Upper lobe of right lung (tissue), 1 donor: Measurements from ENCODE around the gene CBFB. TPM values are rescaled to one million over a fixed set of nuclear protein-coding genes. Genes with fewer than 3 reads are reported as not detected.

Source experiments
- ATAC-seq: fragments of 200-7000 bp; cut with Tn5 transposase; one replicate; pipeline ENCODE4 v1.9.1; 2020; ENCODE audit warnings: mild to moderate bottlenecking, moderate library complexity
- DNase-seq: peaks from one replicate; pipeline ENCODE4 v3.0.0-alpha.2; 2020
- H3K27ac ChIP-seq: fragments of 200-600 bp; one replicate; pipeline ENCODE4 v1.8.0; 2022
- H3K27me3 ChIP-seq: fragments of 200-600 bp; one replicate; pipeline ENCODE4 v1.8.0; 2022; ENCODE audit warnings: mild to moderate bottlenecking
- H3K36me3 ChIP-seq: fragments of 200-600 bp; one replicate; pipeline ENCODE4 v1.8.0; 2022
- H3K4me1 ChIP-seq: fragments of 200-600 bp; one replicate; pipeline ENCODE4 v1.8.0; 2022
- H3K4me3 ChIP-seq: fragments of 200-600 bp; one replicate; pipeline ENCODE4 v1.8.0; 2022; ENCODE audit warnings: mild to moderate bottlenecking
- H3K9me3 ChIP-seq: fragments of 200-600 bp; one replicate; pipeline ENCODE4 v1.8.0; 2022
- intact Hi-C: fragments of 100-400 bp; cut with DNase I; formaldehyde crosslinking; loops from one replicate; pipeline ENCODE4 v1.11.0; 2022
- total RNA-seq: library from RNA; stranded (reverse); fragmentation: NEBNext Ultra II Directional; extraction: Animal tissue kit (Norgen Biotek cat#: 25700); gene quantifications from one replicate; pipeline ENCODE4 v1.2.1, GENCODE V29; 2021
- TF ChIP-seq, protein P1 (sequence below): fragments of 200-600 bp; IDR thresholded peaks from one replicate; pipeline ENCODE4 v1.8.0; 2022; ENCODE audit warnings: antibody characterized with exemption
- donor health status: DM: no; HTN: yes; CAD: no; lungs with severe emphysema.

CBFB gene
- total RNA-seq, 1 donor from 2014 or later, result 63.0 TPM

DNA sequence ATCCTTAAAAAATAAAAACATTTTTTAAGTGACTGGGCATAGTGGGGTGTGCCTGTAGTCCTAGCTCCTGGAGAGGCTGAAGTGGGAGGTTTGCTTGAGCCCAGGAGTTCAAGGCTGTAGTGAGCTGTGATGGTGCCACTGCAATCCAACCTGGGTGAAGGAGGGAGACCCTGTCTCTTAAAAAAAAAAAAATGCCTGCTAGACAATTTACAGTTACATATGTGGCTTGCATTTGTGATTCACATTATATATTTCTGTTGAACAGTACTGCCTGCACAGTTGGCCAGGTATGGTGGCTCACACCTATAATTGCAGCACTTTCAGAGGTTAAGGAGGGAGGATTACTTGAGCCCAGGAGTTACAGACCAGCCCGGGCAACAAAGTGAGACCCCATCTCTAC is 23.4 kb downstream of the CBFB start:
- no peaks in the 10 kb centered on the region for H3K36me3 ChIP-seq
- peaks cover 6% of the 10 kb centered on the region for H3K4me1 ChIP-seq
- no peak for ATAC-seq
- intact Hi-C loops, result no loop called here
- H3K9me3 ChIP-seq, result no peaks in the 10 kb centered on the region
- no peak for DNase-seq
- no peak overlapping the region for H3K27ac ChIP-seq
- H3K27me3 ChIP-seq, result no peaks in the 10 kb centered on the region
- TF ChIP-seq, protein P1, sequence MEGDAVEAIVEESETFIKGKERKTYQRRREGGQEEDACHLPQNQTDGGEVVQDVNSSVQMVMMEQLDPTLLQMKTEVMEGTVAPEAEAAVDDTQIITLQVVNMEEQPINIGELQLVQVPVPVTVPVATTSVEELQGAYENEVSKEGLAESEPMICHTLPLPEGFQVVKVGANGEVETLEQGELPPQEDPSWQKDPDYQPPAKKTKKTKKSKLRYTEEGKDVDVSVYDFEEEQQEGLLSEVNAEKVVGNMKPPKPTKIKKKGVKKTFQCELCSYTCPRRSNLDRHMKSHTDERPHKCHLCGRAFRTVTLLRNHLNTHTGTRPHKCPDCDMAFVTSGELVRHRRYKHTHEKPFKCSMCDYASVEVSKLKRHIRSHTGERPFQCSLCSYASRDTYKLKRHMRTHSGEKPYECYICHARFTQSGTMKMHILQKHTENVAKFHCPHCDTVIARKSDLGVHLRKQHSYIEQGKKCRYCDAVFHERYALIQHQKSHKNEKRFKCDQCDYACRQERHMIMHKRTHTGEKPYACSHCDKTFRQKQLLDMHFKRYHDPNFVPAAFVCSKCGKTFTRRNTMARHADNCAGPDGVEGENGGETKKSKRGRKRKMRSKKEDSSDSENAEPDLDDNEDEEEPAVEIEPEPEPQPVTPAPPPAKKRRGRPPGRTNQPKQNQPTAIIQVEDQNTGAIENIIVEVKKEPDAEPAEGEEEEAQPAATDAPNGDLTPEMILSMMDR, result no peak
- no peak overlapping the region for H3K4me3 ChIP-seq

DNA sequence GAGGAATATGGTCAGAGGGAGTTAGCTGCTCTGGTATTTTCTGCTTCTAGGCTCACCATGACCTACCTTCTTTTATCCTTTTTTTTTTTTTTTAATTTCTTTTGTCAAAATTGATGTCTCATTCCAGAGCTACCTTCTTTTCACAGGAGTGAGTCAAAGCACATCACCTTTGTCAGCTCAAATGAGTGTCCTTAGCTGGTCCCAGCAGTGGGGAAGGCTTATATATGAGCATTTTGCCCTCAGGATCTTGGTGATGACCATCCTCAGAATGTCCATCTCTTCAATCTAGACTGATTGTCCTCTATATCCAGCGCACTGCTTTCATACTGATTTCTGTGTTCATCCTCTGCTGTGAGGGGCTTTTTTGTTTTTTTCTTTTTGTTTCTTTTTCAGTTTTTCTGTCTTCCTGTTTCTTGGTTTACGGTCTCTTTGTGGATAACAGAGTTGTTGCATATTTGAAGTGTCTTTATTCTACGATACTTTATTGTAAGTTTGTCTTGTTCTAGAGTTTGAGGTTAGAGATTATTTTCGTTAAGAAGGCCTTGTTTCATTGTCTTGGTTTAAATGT is 24.9 kb downstream of the CBFB start:
- intact Hi-C loops, result no loop called here
- Histone ChIP-seq H3K4me3 (no peak overlapping the region), H3K9me3 (no peaks in the 10 kb centered on the region), H3K4me1 (peaks cover 6% of the 10 kb centered on the region), H3K27me3 (no peaks in the 10 kb centered on the region), H3K36me3 (no peaks in the 10 kb centered on the region), H3K27ac (no peak overlapping the region)
- no peak for DNase-seq
- TF ChIP-seq, protein P1, result no peak
- no peak for ATAC-seq

DNA sequence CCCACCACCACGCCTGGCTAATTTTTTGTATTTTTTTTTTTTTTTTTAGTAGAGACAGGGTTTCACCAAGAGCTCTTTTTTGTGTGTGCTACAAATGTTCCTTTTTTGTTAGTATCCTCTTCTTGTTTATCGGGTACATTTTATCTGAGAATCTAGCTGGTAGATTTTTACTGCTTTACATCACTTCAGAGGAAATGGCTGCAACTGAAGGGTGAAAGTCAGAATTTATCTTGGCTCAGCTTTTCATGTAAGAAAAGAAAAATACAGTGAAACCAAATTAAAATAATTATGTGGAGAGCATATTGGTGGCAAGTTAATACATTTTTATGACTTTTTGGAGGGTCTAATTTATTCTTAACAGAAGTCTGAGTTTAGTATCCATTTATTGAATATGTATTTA is 26.0 kb downstream of the CBFB start:
- intact Hi-C loops, result no loop called here
- H3K4me3 ChIP-seq, result no peak overlapping the region
- no peak for ATAC-seq

DNA sequence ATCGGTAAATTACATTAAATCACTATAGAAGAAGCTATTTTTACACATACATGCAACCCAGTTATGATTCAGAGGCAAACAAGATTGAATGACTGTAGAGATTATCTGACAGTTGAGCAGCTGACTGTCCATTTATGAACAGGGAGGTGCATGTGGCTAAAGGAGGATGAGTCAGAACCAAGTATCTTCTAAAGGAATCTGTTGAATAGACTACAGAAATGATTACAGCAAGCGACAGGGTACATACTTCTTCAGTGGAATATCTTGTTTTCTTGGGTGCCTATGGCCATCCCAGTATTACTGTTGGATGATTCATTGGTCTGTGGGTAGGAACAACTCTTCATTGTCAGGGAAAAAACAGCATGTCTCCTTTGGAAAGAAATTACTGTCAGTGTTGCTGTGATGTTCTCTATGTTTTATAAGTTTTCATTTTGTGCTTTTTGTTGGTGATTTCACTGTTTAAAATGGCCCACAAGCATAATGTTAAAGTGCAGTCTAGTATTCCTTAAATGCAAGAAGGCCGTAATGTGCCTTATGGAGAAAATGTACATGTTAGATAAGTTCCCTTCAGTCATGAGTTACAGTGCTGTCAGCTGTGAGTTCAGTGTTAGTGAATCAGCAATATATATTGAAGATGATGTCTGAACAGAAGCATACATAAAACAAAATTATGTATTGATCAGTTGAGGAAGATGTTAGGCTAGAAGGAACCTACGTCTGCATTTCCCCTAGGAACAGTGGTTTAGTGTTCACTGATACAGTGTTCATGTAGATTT is 27.0 kb downstream of the CBFB start:
- Histone ChIP-seq H3K4me1 (peaks cover 6% of the 10 kb centered on the region), H3K36me3 (no peaks in the 10 kb centered on the region), H3K27ac (no peak overlapping the region), H3K4me3 (no peak overlapping the region), H3K27me3 (no peaks in the 10 kb centered on the region), H3K9me3 (no peaks in the 10 kb centered on the region)
- intact Hi-C loops, result no loop called here
- DNase-seq, result no peak
- TF ChIP-seq, protein P1, result no peak
- no peak for ATAC-seq

More for the DNA sequence above, 26.0 kb downstream of the CBFB start:
- Histone ChIP-seq H3K27me3 (no peaks in the 10 kb centered on the region), H3K9me3 (no peaks in the 10 kb centered on the region), H3K27ac (no peak overlapping the region), H3K36me3 (no peaks in the 10 kb centered on the region), H3K4me1 (peaks cover 6% of the 10 kb centered on the region)
- no peak for DNase-seq
- TF ChIP-seq, protein P1, result no peak

DNA sequence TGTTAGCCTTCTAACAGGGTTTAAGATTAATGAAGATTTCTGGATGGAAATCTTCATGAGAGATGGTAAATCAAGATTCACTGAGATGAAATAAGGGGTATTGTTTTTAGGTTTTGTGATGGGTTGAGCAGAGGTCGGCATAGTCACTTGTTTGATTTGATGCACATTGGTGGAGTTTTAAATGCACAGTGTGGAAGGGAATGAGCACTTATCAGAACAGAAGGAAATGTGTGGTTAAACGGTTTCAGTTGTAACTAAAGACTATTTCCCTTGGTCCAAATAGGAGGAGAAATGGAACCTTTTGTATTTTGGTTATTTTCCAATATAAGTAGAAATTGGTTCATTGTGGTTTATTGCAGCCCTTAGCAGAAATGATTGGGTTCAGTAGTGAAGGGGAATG is 34.1 kb downstream of the CBFB start:
- TF ChIP-seq, protein P1, result no peak
- Histone ChIP-seq H3K27ac (no peak overlapping the region), H3K4me3 (no peak overlapping the region), H3K27me3 (no peaks in the 10 kb centered on the region), H3K9me3 (no peaks in the 10 kb centered on the region), H3K36me3 (peaks cover 15% of the 10 kb centered on the region), H3K4me1 (peaks cover 4% of the 10 kb centered on the region)
- intact Hi-C loops, result no loop called here
- DNase-seq (no peak), ATAC-seq (no peak)
